GM12878 (cell line): ENCODE results near the gene SRPK2. TPM values are rescaled to one million over a fixed set of nuclear protein-coding genes. Genes with fewer than 3 reads are reported as not detected.

Source experiments
- CEBPZ ChIP-seq: fragments of 150-350 bp; IDR thresholded peaks from 2 replicates; pipeline ENCODE4 v1.6.1; 2016; ENCODE audit warnings: low read depth, low read length
- JUNB ChIP-seq: IDR thresholded peaks from 2 replicates; pipeline ENCODE4 v1.6.1; 2016; ENCODE audit warnings: antibody characterized with exemption, mild to moderate bottlenecking
- MEF2B ChIP-seq: fragments of 450-650 bp; IDR thresholded peaks from 2 replicates; pipeline ENCODE4 v1.6.1; 2018; ENCODE audit warnings: mild to moderate bottlenecking, moderate library complexity; ENCODE audit not compliant: partially characterized antibody, poor library complexity, severe bottlenecking
- MLLT1 ChIP-seq: fragments of 450-650 bp; IDR thresholded peaks from 2 replicates; pipeline ENCODE4 v1.6.1; 2016; ENCODE audit warnings: mild to moderate bottlenecking
- MTA2 ChIP-seq: fragments of 450-650 bp; IDR thresholded peaks from 2 replicates; pipeline ENCODE4 v1.6.1; 2016; ENCODE audit warnings: low read depth, mild to moderate bottlenecking, moderate library complexity
- SUZ12 ChIP-seq: fragments of 200-600 bp; sonication (generic); IDR thresholded peaks from one replicate; pipeline ENCODE4 v1.6.1; 2018; ENCODE audit warnings: antibody characterized with exemption, mild to moderate bottlenecking; ENCODE audit not compliant: unreplicated experiment
- ZBTB33 ChIP-seq: fragments of 450-650 bp; IDR thresholded peaks from 2 replicates; pipeline ENCODE4 v1.6.1; 2017; ENCODE audit warnings: mild to moderate bottlenecking
- ZSCAN29 ChIP-seq: fragments of 450-650 bp; IDR thresholded peaks from 2 replicates; pipeline ENCODE4 v1.6.1; 2017; ENCODE audit warnings: mild to moderate bottlenecking, moderate library complexity
- polyA plus RNA-seq, 11 experiments: library from polyadenylated mRNA; depleted of rRNA in 4 of 11; unstranded in 6 of 11; stranded (reverse) in 5 of 11; fragments of >200 nt; fragmentation: Nextera tagmentation in 4 of 11; fragmentation: Illumina TruSeq in 1 of 11; extraction: Ambion mirVana in 4 of 11; extraction: Trizol in 1 of 11; gene quantifications; 1 replicate in 1 of 11; 2 replicates in 10 of 11; pipeline versions ENCODE4 v1.2.1 to v1.2.3, GENCODE V29; 2011 to 2016; ENCODE audit warnings: inconsistent platforms in 2 of 11, missing spikeins in 2 of 11, low read depth in 1 of 11
- total RNA-seq, 4 experiments: library from RNA; depleted of rRNA in 3 of 4; stranded (reverse); fragments of >200 nt in 3 of 4; fragmentation: Illumina TruSeq in 1 of 4; extraction: Trizol in 1 of 4; gene quantifications; 2 replicates each; pipeline versions ENCODE4 v1.2.1 to v1.2.3, GENCODE V29; 2013 to 2021

Gene SRPK2
- total and polyA plus RNA-seq, 10 of the 15 experiments (the other 5 are each of a cell fraction or from before 2014, with no cell fraction given): 13.2 to 32.8 (median 24.5) TPM

- TF ChIP-seq MLLT1 (no peak), JUNB (no peak), MTA2 (no peak), MEF2B (no peak), SUZ12 (no peak), CEBPZ (no peak), ZBTB33 (no peak), ZSCAN29 (no peak)
Measured at GRCh38 chr7:105204953-105205352, 183.8 kb downstream of the SRPK2 start (continued).
